ENCODE measurements around the gene NR2C2.
"Not testable (repeated sequence)": the region's sequence is repeated elsewhere in the genome, so short reads cannot be mapped to it uniquely, and the experiment has no call there.

Gene NR2C2

GRCh38 chr3:14962762-14963161 is 15.4 kb downstream of the NR2C2 start:
- no peak for DNase-seq

- no peak for DNase-seq
These were observed 19.9 kb downstream of the NR2C2 start for GRCh38 chr3:14967285-14967684.

- DNase-seq, result no peak
These were observed 22.3 kb downstream of the NR2C2 start for GRCh38 chr3:14969671-14970070.

- DNase-seq, result no peak
These were observed 28.9 kb downstream of the NR2C2 start for GRCh38 chr3:14976317-14976716.

- DNase-seq, result no peak
These were observed 33.3 kb downstream of the NR2C2 start for GRCh38 chr3:14980689-14981088.

- DNase-seq, result no peak
These were observed 37.3 kb downstream of the NR2C2 start for GRCh38 chr3:14984581-14985113.

GRCh38 chr3:14988988-14989394 is 41.6 kb downstream of the NR2C2 start:
- no peak for DNase-seq

- DNase-seq, result no peak
These were observed 42.8 kb downstream of the NR2C2 start for GRCh38 chr3:14989943-14990779.

- no peak for DNase-seq
These were observed 43.4 kb downstream of the NR2C2 start for GRCh38 chr3:14990780-14991148.

- no peak for DNase-seq
These were observed 43.9 kb downstream of the NR2C2 start for GRCh38 chr3:14991151-14991742.

GRCh38 chr3:14991818-14992612 is 44.6 kb downstream of the NR2C2 start:
- DNase-seq, result no peak

- DNase-seq, result no peak
These were observed 50.6 kb downstream of the NR2C2 start for GRCh38 chr3:14997941-14998340.

- DNase-seq, result not testable (repeated sequence)
These were observed 51.8 kb downstream of the NR2C2 start for GRCh38 chr3:14999182-14999581.

- DNase-seq, result no peak
These were observed 60.3 kb downstream of the NR2C2 start for GRCh38 chr3:15007681-15008141.

- DNase-seq, result no peak
These were observed 61.8 kb downstream of the NR2C2 start for GRCh38 chr3:15009167-15009566.

GRCh38 chr3:15010664-15011063 is 63.3 kb downstream of the NR2C2 start:
- DNase-seq, result no peak

- DNase-seq, result no peak
These were observed 63.8 kb downstream of the NR2C2 start for GRCh38 chr3:15011174-15011573.

- DNase-seq, result no peak
These were observed 67.4 kb downstream of the NR2C2 start for GRCh38 chr3:15014606-15015328.

GRCh38 chr3:15015456-15015855 is 68.1 kb downstream of the NR2C2 start:
- no peak for DNase-seq

- no peak for DNase-seq
These were observed 69.8 kb downstream of the NR2C2 start for GRCh38 chr3:15017191-15017590.

GRCh38 chr3:15023249-15023648 is 75.9 kb downstream of the NR2C2 start:
- no peak for DNase-seq

GRCh38 chr3:15023719-15024118 is 76.3 kb downstream of the NR2C2 start:
- DNase-seq, result no peak

GRCh38 chr3:15029625-15030024 is 82.2 kb downstream of the NR2C2 start:
- no peak for DNase-seq
